CD4-positive, alpha-beta T cell treated with Interleukin-10 for 1 hour (primary cell): ENCODE data around the gene DCDC2.
"Not testable (repeated sequence)": the region's sequence is repeated elsewhere in the genome, so short reads cannot be mapped to it uniquely, and the experiment has no call there.

Source experiments
- DNase-seq: peaks from one replicate; pipeline ENCODE4 v3.0.0-alpha.2; 2020

The DCDC2 gene

DNA sequence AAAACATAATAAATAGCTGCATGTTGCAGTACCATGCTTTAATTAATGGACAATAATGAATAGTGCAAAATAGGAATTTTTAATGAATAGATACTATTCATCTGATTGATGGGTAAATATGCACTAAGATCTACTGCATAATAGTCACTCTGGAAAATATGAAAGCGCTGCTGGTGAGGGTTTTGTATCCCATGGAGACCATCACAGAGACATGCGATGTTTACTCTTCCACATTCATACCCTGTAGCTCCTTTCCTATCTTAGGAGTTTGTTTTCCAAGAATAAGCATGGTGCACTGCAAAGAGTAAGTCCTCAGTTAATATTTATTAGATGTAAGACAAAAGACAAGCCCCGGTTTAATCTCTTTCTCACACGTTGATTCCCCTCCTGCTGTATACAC is 150.4 kb downstream of the DCDC2 start:
- DNase-seq: no peak

DNA sequence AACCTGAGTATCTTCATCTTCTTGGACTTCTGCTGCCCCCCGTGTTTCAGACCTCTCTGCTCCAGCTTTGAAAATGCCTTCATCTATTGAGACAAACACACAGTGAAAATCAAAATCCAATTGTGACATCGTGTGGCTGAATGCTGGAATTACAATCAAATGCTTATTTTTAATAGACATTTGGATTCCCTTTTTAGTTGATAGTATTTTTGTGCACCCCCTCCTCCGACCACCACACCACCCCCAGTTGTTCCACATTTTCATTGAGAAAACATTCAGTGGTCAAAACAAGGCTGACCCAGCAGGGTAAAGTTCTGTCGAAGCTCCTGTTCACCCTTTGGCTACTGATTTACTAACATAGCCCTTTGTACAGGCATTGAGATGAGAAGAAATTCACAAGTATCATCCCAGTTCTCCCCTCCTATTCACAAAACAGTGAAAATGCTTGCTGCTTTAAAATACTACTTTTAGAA is 152.8 kb downstream of the DCDC2 start:
- DNase-seq: peak; percentile 24

DNA sequence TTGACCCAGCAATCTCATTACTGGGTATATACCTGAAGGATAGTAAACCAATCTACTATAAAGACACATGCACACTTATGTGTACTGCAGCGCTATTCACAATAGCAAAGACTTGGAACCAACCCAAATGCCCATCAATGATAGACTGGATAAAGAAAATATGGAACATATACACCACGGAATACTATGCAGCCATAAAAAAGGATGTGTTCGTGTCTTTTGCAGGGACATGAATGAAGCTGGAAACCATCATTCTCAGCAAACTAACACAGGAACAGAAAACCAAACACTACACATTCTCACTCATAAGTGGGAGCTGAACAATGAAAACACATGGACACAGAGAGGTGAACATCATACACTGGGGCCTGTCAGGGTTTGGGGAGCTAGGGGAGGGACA is 153.7 kb downstream of the DCDC2 start:
- DNase-seq: not testable (repeated sequence)

DNA sequence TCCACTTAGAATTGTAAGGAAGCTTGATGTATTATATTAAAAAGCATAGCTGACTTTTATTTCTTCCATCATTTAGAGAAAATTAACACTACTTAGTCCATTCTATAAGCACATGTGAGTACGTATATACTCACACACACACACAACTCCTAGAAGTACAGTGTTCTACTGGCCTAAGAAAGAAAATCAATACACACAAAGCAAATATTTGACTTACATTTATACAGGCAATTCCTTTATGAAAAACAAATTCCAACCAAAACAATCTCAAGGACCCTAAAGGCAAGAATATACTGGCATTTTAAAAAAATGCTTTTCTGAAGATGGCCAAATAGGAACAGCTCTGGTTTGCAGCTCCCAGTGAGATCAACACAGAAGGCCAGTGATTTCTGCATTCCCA is 160.0 kb downstream of the DCDC2 start:
- no peak for DNase-seq

DNA sequence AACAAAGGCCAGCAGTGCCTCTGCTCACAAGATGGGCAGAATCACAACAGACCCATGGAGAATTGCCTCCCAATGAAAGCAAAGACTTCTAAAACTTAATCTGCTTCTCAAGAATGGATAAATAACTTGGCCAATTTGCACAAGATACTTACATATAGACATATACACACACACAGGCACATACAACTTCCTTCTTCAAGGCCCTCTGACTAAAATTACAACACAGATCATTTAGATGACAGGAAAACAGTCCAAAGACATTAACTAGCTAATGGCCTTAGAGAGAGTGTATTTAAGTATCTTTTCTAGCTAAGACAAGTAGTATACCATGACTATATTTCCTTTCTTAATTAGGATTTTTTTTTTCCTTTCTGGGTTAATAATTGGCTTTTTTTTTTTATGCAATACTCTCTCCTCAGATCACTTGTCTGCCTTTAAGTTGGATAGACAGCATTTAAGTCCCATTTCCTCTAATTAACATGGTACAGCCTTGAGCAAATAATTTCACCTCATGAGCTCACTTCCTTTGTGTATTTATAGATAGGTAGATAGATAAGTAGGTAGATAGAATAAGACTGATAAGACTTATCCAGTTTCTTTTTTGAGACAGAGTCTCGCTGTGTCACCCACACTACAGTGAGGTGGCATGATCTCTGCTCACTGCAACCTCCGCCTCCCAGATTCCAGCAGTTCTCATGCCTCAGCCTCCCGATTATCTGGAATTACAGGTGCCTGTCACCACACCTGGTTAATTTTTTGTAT is 161.8 kb downstream of the DCDC2 start:
- no peak for DNase-seq

DNA sequence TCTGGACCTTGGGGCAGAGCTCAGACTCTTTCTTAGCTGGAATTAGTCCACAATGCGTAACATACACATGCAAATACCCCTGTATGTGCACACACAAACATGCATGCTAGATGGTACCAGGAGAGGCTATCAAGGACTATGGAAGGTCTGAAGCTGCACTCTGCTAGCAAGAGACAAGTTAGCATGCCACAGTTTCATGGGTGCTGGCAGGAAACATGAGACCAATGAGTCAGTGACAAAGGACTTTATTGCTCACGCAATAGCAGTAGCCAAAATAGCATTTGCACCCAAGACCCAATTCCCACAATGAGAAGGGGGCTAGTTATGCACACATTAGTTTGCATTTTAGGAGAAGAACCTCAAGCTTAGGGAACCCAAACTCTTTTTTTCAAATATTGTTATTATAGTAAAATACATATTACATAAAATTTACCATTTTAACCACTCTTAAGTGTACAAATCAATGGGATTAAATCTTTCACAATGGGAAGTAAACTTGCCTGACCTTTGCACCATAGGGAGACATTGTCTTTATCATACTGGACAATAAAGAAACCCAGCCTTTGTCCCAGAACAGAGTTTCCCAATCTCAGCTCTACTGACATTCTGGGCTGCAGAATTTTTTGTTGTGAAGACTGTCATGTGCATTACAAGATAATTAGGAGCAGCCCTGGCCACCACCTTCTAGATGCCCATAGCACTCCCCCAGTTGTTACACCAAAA is 162.7 kb downstream of the DCDC2 start:
- DNase-seq: no peak

DNA sequence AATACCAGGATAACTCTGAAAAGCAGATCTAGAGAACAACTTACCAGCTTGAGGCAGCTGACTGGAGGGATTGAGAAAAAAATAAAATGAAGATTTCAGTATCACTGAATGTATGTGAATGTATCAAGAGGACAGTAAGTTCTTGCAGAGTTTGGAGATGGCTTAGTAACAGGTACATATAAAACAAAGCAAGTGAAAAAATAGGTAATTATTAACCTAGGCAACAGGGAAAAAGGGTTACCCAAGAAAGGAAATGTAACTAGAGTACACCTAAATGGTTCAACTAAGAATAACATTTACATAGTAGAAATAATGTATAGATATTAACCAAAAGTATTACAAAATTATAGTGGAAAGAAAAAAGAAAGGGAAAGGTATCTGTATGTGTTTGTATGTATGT is 164.5 kb downstream of the DCDC2 start:
- DNase-seq: no peak

DNA sequence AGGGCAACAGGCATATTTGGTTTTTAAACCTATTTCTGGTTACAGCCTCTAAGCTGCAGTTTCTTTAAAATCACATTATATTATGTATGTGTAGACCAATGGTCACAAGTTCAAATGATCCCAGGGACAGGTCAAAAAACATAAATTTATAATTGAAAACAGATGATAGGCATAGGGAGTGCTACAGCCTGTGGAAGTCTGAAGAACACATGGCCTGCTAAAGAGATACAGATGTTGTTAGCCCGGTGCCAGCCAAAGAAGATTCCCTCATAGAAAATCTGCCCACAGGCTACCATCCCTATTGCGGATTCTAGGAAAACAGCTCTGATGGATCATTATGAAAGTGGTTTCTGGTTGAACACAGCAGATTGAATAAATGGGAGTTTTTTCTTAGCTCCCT is 166.5 kb downstream of the DCDC2 start:
- no peak for DNase-seq

DNA sequence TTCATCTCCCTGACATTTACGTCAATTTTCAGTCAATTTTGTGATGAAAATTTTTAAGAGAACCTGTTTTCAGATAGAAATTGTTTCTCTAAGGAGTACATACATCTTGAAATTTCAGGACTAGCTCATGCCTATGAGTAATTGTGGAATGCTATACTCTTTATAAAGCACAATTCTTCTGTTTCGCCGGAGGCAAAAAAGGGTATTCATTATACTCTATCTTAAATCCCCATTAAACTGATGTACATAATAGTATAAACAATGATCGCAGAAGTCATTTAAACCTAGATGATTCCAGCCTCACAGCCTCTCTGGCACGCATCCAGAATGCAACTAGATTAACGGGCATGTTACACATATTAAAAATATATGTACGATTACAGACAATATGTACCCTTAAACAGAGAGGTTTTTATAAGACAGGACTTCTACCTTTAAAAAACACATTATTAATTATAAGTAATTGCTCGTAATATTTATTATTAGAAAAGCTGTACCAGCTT is 169.2 kb downstream of the DCDC2 start:
- no peak for DNase-seq

DNA sequence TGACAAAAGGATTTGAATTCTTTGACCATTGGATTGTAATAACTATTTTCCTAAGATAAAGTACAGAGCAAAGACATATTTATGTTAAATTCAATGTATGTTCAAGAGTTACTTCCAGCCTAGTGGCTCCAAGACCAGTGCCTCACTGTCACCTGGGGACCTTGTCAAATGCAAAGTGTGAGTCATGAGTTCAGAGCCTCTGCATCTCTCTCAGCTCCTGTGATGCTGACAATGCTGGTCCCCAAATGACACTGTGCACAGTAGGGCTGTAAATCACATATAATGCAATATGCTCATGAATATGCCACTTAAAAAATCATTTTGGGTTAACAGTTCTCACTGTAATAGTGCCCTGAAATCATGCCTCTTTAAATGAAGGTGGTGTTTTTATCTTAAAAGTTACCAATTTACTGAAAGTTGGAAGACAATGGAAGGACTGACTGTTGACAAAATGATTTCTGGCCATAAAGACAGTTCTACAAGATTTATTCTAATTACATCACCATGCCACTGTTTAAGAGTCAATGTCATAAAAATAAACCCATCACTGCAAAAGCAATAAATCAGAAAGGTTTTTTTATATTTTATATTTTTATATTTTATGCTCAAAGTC is 169.8 kb downstream of the DCDC2 start:
- DNase-seq: no peak

DNA sequence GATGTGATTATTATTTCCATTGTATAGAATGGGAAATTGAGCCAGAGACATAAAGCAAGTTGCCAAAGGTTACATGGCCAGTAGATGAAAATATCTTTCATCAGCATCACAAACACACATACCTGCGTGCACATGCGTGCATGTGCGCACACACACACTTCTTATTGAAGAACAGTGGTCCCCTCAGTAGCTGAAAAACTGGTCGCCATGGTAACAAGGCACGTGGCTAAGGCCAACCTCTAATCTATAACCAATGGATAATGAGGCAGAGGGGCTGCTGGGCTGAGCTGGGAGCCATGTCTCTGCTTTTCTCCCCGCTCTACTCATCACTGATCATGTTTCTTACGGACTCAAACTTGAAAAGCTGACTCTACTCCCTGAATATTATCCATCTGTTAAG is 171.5 kb downstream of the DCDC2 start:
- no peak for DNase-seq

DNA sequence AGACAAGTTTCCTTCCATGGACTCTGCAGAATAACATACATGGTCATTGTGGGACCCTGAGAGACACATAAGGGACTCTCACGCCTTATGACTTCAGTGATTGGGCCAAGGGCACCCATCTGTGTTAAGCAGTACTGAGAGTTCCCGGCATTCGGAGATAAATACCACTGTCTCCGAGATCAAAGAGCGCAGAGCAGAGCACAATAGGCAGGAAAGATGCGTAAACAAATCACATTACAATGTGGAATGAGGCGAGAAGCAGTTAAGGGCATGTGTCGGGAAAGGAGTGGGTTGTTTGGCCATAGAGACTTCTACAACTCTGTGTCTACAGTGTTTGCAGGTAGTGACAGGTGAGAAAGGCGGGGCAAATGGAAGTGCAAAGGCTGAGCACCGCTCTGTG is 174.3 kb downstream of the DCDC2 start:
- no peak for DNase-seq

DNA sequence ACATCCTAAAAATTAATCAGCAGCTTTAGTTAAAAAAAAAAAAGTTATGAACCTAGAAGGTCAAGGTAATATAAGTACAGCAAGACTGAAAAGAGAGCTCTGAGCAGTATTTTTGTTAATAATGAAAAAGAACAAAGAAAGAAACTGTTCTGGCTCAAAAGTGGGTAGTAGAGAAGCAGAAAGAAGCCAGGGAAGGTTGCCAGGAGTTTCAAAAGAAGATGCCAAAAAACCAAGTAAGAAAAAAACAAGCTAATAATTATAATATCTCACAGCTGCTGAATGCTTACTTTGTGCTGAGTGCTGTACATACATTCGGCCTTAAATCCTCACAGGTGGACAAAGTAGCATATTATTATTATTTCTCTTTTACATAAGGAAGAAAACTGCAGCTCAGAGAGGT is 200.0 kb downstream of the DCDC2 start:
- no peak for DNase-seq

DNA sequence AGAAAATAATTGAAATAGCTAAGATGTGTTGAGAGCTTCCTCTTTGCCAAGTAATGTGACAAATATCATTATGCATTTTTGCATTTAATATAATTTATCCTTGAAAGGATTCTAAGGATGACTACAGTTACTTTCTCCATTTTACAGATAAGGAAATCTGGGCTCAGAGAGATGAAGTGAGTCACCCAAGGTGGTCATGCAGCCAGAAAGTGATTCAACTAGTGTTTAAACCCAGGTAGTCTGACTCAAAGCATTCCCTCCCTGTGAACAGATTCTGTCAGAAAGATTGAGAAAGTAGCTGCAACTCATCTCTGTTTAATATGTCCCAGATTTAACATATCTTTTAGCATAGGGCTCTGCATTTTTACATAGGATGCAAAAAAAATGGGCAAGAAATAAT is 203.7 kb downstream of the DCDC2 start:
- DNase-seq: no peak

DNA sequence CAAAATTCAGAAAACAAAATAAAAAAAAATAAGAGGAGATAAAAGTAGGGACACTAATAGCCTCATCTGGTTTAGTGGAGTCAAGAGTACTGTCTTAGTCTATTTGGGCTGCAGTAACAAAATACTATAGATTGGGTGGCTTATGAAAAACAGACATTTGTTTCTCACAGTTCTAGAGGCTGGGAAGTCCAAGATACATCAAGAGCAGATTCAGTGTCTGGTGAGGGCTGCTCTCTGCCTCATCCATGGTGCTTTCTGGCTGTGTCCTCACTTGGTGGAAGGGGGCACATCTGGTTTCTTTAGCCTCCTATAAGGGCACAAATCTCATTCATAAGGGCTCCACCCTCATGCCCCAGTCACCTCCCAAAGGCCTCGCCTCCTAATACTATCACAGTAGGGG is 205.8 kb downstream of the DCDC2 start:
- no peak for DNase-seq

DNA sequence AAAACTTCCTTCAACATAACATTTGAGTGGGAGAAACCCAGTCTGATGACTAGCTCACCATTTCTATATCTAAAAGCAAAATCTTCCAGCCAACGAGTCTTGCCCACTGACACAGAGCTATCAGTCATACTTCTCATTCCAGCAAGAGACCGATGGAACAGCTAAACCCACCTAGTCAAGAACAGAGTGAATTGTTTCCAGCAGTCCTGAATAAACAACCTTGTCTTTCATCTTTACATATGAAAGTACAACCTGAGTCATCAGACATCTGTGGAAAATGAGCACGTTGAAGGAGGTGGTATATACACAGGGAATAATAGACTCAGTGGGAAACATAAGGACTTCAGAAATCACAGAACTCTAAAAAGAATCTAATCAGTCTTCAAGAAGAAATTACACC is 208.0 kb downstream of the DCDC2 start:
- no peak for DNase-seq

DNA sequence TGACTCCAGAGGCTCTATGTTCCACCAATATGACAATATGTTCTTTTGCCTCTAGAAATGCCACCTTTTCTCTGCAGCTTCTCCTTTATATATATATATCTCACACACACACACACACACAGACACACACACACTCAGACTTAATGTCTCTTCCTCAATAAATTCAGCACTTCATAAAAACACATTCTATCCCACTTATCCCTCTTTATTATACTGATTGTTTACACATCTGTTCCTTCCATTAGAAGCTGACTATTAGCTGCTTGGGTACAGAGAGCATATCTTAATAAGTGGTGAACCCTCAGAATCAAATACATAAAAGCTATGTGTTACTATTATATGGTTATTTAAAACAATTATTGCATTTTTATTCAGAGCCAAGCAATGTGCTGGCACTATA is 208.6 kb downstream of the DCDC2 start:
- no peak for DNase-seq

DNA sequence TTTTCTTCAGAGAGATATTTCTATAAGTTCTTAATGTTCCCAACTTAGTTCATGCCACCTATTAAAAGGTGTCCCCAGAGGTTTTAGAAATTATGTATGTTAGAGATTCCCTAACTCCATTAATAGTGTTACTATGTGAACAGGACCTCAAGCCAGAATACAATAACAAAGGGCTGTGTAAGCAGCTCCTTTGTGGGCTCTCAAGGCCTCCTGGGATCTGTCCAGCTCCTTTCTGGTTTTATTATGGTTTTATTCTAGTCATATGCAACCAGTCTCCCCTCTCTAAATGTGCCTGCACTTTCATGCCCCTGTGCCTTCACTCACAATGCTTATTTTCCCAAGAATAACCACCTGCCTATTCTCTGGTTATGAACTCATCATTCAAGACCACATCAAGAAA is 209.2 kb downstream of the DCDC2 start:
- DNase-seq: no peak

DNA sequence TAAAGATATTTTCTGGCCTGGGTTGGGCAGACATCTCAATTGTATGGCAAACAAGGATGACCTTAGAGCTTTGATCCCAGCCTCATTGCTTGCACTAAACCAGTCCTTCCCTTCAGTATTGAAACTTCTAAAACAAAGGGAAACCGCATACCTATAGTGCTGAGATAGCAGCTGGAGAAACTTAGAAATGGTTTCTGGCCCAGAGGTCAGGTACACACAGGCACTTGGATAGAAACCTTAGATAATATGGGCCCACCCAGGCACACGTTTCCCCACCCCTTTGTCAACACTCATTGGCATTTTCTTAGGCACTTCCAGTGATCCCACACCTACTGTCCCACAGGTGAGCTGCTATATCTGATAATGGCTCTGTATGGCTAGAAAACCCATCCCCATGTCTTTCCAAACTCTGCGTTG is 209.7 kb downstream of the DCDC2 start:
- no peak for DNase-seq

DNA sequence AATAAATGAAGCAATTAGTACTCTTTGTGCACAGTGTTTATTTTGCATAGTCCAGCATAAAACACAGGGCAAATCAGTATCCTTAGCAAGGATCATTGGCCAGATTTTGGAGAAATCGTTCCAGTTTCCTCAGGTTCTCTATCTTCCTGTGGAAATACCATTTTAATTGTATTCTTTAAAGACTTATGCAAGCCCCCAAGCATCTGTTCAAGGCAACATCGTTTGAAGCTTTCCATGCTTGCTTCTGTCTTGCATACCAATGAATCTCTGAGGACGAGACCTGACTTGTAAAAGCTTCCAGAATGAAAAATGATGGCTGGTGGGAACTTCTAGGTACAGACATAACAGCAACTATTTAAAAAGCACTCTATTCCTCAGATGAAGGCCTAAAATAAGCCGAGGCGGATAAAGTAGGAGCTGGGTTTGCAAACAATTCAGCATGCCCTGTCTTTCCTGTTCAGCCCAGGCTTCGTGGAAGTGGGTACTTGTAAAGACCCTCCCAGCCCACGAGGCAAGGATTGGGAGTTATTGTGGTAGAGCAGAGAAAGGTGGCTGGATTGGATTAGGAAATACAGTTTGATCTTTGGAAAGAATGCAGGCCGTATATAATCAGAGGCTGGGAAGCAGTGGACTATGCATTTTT is 210.2 kb downstream of the DCDC2 start:
- no peak for DNase-seq

DNA sequence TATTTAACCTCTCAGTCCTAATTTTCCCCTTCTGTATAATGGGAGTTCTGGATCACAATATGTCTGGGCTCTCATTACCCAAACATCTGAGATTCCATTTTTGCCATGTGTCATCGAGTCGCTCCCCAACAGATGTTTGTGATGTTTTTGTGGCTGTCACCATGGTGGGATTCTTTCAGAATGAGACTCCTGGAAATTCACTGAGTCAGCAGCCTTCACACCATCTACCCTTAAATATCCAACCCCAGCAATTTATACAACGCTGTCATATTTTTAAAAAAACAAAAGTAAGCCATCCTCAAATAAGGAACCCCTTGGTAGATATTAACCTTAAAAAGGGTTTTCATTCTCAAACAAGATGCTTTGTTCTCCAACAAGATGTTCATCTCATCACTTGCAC is 211.0 kb downstream of the DCDC2 start:
- DNase-seq: no peak

DNA sequence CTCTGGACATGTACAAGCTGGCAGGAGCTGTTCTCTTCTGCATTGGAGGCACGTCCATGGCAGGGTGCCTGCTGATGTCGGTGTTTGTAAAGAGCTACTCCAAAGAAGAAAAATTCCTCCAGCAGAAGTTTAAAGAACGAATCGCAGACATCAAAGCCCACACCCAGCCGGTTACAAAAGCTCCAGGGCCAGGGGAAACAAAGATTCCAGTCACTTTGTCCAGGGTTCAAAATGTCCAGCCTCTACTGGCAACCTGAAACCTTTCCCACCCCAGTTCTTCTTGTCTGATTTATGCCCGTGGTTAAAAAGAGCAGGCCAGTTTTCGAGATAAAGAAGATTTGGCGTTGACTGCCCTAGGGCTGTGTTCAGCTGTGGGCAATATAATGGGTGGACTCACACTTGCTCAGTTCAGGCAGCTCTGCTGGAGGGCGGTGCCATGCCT is 212.1 kb downstream of the DCDC2 start:
- no peak for DNase-seq

DNA sequence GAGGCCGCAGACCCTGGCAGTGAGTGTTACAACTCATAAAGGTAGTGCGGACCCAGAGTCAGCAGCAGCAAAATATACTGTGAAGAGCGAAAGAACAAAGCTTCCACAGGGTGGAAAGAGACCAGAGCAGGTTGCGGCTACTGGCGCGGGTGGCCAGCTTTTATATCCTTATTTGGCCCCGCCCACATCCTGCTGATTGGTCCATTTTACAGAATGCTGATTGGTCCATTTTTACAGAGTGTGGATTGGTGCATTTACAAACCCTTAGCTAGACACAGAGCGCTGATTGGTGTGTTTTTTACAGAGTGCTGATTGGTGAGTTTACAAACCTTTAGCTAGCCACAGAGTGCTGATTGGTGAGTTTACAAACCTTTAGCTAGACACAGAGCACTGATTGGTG is 215.1 kb downstream of the DCDC2 start:
- DNase-seq: not testable (repeated sequence)
